ENCODE data around the gene CD151.

The CD151 gene

GRCh38 chr11:859394-860131, 26.8 kb downstream of the CD151 start:
- DNase-seq = no peak

GRCh38 chr11:860234-861104, 27.7 kb downstream of the CD151 start:
- DNase-seq = no peak

- DNase-seq = no peak
Measured at GRCh38 chr11:861105-861479, 28.3 kb downstream of the CD151 start.

GRCh38 chr11:862081-862661, 29.4 kb downstream of the CD151 start:
- no peak for DNase-seq

GRCh38 chr11:862696-863022, 29.9 kb downstream of the CD151 start:
- DNase-seq = no peak

GRCh38 chr11:863023-863909, 30.5 kb downstream of the CD151 start:
- no peak for DNase-seq

GRCh38 chr11:863910-864827, 31.4 kb downstream of the CD151 start:
- DNase-seq = no peak

- no peak for DNase-seq
Measured at GRCh38 chr11:864898-865297, 32.1 kb downstream of the CD151 start.

- no peak for DNase-seq
Measured at GRCh38 chr11:865462-866430, 33.0 kb downstream of the CD151 start.

GRCh38 chr11:866481-866880, 33.7 kb downstream of the CD151 start:
- DNase-seq = no peak

GRCh38 chr11:867856-868358, 35.2 kb downstream of the CD151 start:
- DNase-seq = no peak

GRCh38 chr11:868394-868793, 35.6 kb downstream of the CD151 start:
- no peak for DNase-seq

- no peak for DNase-seq
Measured at GRCh38 chr11:868802-869201, 36.0 kb downstream of the CD151 start.

- DNase-seq = no peak
Measured at GRCh38 chr11:869399-870126, 36.8 kb downstream of the CD151 start.

GRCh38 chr11:870127-870413, 37.3 kb downstream of the CD151 start:
- no peak for DNase-seq

GRCh38 chr11:870418-870817, 37.7 kb downstream of the CD151 start:
- DNase-seq = no peak

GRCh38 chr11:871472-871871, 38.7 kb downstream of the CD151 start:
- no peak for DNase-seq

- DNase-seq = no peak
Measured at GRCh38 chr11:872799-873198, 40.0 kb downstream of the CD151 start.

GRCh38 chr11:873706-874105, 41.0 kb downstream of the CD151 start:
- no peak for DNase-seq

GRCh38 chr11:875203-875602, 42.5 kb downstream of the CD151 start:
- DNase-seq = no peak
